ENCODE data around the gene C12orf57.

C12orf57 gene

DNA sequence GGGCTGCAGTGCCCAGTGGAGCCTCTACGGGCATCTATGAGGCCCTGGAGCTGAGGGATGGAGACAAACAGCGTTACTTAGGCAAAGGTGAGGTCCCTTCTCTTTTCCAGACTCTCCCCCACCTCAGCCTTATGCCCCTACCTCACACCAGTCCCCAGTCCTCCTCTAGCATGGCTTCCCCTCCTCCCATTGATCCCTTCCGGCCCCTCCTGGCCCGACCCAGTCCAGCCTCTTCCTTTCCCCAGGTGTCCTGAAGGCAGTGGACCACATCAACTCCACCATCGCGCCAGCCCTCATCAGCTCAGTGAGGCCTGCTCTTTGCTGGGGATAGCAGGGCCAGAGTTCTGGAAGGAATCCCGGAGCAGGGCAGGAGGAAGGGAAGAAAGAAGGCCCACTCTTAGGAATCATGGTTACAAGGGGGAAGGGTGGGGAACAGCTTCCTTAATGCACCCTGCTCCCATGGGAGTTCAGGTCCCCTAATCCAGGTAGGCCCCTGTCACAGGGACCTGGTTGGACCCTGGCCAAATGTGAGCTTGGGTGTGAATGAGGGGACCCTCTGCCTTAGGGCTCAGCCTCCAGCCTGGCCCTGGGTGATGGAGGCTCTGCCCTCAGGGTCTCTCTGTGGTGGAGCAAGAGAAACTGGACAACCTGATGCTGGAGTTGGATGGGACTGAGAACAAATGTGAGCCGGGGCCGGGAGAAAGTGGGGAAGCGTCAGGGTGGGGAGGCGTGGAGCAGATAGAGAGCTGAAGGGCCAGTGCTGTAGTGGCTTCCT lies 27.2 kb upstream of the C12orf57 start:
- POLR2A ChIA-PET = interaction anchor here (1.3 to 4.1 kb wide), 6 partner anchors 10 to 47 kb away, joined by 3 to 33 read pairs (median 7); partner anchors contain the start of genes ATN1, C12orf57, RNU7-1 and SPSB2
- CTCF ChIA-PET = interaction anchor here (1.3 kb wide), 1 partner anchor 9 kb away, joined by 3 read pairs; no protein-coding TSS in a partner anchor
- TF ChIP-seq PKNOX1 (IDR thresholded peaks at IDR 0.05) (no peak), ZNF384 (IDR thresholded peaks at IDR 0.05) (no peak), SP1 (IDR thresholded peaks at IDR 0.05) (no peak), ELF4 (IDR thresholded peaks at IDR 0.05) (no peak), SUZ12 (IDR thresholded peaks at IDR 0.05) (no peak), LEF1 (IDR thresholded peaks at IDR 0.05; ENCODE audit: borderline replicate concordance) (no peak), NFRKB (IDR thresholded peaks at IDR 0.05) (no peak), TARDBP (IDR thresholded peaks at IDR 0.05) (no peak), BHLHE40 (IDR thresholded peaks at IDR 0.05; ENCODE audit: borderline replicate concordance) (no peak), L3MBTL2 (conservative IDR thresholded peaks at IDR 0.05) (no peak), HDGF (IDR thresholded peaks at IDR 0.05; ENCODE audit: borderline replicate concordance) (no peak), CTBP1 (IDR thresholded peaks at IDR 0.05; ENCODE audit: borderline replicate concordance) (no peak), FOXM1 (IDR thresholded peaks at IDR 0.05; ENCODE audit: borderline replicate concordance) (no peak), FOXK2 (IDR thresholded peaks at IDR 0.05) (no peak), ARNT (IDR thresholded peaks at IDR 0.05) (no peak), FOXA1 (IDR thresholded peaks at IDR 0.05) (no peak)
- DNase-seq (ENCODE audit: extremely low spot score) = no peak

DNA sequence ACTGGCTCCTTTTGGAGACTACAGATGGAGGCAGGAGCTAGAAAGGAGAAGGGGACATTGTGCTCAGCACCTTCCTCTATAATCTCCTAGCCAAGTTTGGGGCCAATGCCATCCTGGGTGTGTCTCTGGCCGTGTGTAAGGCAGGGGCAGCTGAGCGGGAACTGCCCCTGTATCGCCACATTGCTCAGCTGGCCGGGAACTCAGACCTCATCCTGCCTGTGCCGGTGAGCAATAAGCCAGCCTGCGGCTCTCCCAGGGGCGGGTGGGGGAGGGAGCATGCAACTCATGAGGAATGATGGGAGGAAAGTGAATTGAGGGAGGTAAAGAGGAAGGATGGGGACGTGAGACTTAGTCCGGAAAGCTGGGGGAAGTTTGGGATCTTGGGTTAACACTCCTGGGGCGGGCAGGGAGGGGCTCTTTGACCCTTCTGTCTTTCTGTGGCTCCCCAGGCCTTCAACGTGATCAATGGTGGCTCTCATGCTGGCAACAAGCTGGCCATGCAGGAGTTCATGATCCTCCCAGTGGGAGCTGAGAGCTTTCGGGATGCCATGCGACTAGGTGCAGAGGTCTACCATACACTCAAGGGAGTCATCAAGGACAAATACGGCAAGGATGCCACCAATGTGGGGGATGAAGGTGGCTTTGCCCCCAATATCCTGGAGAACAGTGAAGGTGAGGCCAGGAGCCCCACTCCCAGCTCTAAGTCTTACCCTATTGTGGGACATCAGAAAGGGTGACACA lies 26.2 kb upstream of the C12orf57 start:
- TF ChIP-seq SUZ12 (IDR thresholded peaks at IDR 0.05) = no peak
- no peak for TF ChIP-seq ZNF384 (IDR thresholded peaks at IDR 0.05)
- TF ChIP-seq TARDBP (IDR thresholded peaks at IDR 0.05) = no peak
- no peak for TF ChIP-seq HDGF (IDR thresholded peaks at IDR 0.05; ENCODE audit: borderline replicate concordance)
- no peak for TF ChIP-seq NFRKB (IDR thresholded peaks at IDR 0.05)
- no peak for TF ChIP-seq ELF4 (IDR thresholded peaks at IDR 0.05)
- no peak for TF ChIP-seq L3MBTL2 (conservative IDR thresholded peaks at IDR 0.05)
- TF ChIP-seq PKNOX1 (IDR thresholded peaks at IDR 0.05) = no peak
- no peak for TF ChIP-seq CTBP1 (IDR thresholded peaks at IDR 0.05; ENCODE audit: borderline replicate concordance)
- TF ChIP-seq FOXK2 (IDR thresholded peaks at IDR 0.05) = no peak
- no peak for TF ChIP-seq ARNT (IDR thresholded peaks at IDR 0.05)
- no peak for TF ChIP-seq FOXA1 (IDR thresholded peaks at IDR 0.05)
- ChIA-PET POLR2A (interaction anchor here (1.3 to 4.1 kb wide), 4 partner anchors 9 to 48 kb away, joined by 3 to 33 read pairs (median 6); partner anchors contain the start of genes ATN1, C12orf57 and RNU7-1), CTCF (interaction anchor here (1.3 kb wide), 1 partner anchor 8 kb away, joined by 3 read pairs; no protein-coding TSS in a partner anchor)
- no peak for DNase-seq (ENCODE audit: extremely low spot score)

DNA sequence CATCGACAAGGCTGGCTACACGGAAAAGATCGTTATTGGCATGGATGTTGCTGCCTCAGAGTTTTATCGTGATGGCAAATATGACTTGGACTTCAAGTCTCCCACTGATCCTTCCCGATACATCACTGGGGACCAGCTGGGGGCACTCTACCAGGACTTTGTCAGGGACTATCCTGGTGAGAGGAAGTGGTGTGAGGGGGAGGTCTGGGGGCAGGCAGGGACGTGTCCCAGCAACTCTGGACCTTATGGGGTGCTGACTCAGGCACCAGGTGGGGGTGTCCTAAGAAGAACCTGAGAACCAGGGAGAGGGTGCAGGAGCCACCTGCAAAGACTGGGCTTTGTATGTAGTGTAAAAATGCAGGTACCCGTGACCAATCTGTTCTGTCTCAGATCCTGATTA lies 24.2 kb upstream of the C12orf57 start:
- POLR2A ChIA-PET = interaction anchor here (1.1 kb wide), 1 partner anchor 10 kb away, joined by 3 read pairs; no protein-coding TSS in a partner anchor
- DNase-seq (ENCODE audit: extremely low spot score) = no peak
- CTCF ChIA-PET = interaction anchor here (0.7 to 1.0 kb wide), 3 partner anchors 9 to 50 kb away, joined by 3 read pairs; no protein-coding TSS in a partner anchor
- TF ChIP-seq FOXK2 (IDR thresholded peaks at IDR 0.05) (no peak), FOXM1 (IDR thresholded peaks at IDR 0.05; ENCODE audit: borderline replicate concordance) (no peak), ARNT (IDR thresholded peaks at IDR 0.05) (no peak), ZNF384 (IDR thresholded peaks at IDR 0.05) (no peak), SUZ12 (IDR thresholded peaks at IDR 0.05) (no peak), L3MBTL2 (conservative IDR thresholded peaks at IDR 0.05) (no peak), TARDBP (IDR thresholded peaks at IDR 0.05) (no peak), CTBP1 (IDR thresholded peaks at IDR 0.05; ENCODE audit: borderline replicate concordance) (no peak), LEF1 (IDR thresholded peaks at IDR 0.05; ENCODE audit: borderline replicate concordance) (no peak), PKNOX1 (IDR thresholded peaks at IDR 0.05) (no peak), SP1 (IDR thresholded peaks at IDR 0.05) (no peak), HDGF (IDR thresholded peaks at IDR 0.05; ENCODE audit: borderline replicate concordance) (no peak)

- no peak for TF ChIP-seq SUZ12 (IDR thresholded peaks at IDR 0.05)
- no peak for TF ChIP-seq ZNF384 (IDR thresholded peaks at IDR 0.05)
- TF ChIP-seq BHLHE40 (IDR thresholded peaks at IDR 0.05; ENCODE audit: borderline replicate concordance) = no peak
- ChIA-PET POLR2A (interaction anchor here (0.7 to 6.0 kb wide), 6 partner anchors 10 to 52 kb away, joined by 3 to 95 read pairs (median 4); partner anchors contain the start of genes C12orf57 and RNU7-1), CTCF (interaction anchor here (1.6 kb wide), 1 partner anchor 52 kb away, joined by 5 read pairs; no protein-coding TSS in a partner anchor)
- DNase-seq (ENCODE audit: extremely low spot score) = no peak
These were observed 22.3 kb upstream of the C12orf57 start for GRCh38 chr12:6921539-6921938.

Data from HEK293T (cell line).